ACHN (cell line): ENCODE results near the gene BBOF1.

Experiments used
- DNase-seq: peaks from one replicate; pipeline ENCODE4 v3.0.0-alpha.2; 2015
- in situ Hi-C: cut with HindIII; loops from 2 replicates; pipeline ENCODE4 v1.10.0; 2017; ENCODE audit warnings: low sequenced_read_pairs, low pct_ligation_motif_present, low pct_unique_long_range_greater_than_20kb

The BBOF1 gene

GRCh38 chr14:74083161-74083560 lies 64.0 kb downstream of the BBOF1 start:
- DNase-seq: no peak

DNA sequence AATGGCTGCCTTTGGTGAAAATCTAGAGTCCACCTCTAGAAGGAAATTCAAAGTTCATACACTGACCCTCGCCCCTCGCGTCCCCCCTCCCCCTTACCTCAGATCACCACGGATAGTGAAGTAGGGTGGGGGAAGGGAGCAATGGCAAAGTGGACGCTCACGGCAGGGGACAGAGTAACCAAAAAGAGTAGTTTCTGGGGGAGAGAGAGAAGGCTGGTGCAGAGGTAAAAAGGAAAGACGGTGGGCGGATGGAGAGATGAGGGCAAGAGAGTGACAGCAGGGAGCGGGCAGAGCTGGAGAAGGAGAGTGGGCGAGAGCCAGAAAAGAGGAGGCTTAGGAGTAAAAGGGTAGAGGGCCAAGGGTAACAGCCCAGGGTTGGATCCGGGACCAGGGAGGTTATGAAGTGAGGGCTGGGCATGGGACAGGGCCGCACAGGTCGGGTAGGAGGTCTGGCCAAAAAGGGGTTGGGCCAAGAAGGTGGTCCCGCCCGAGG lies 64.7 kb downstream of the BBOF1 start:
- DNase-seq: no peak
- in situ Hi-C loops: no loop called here

More at GRCh38 chr14:74083161-74083560, 64.0 kb downstream of the BBOF1 start:
- in situ Hi-C loops: no loop called here

GRCh38 chr14:74084277-74085046 lies 65.3 kb downstream of the BBOF1 start, which contains the start of the genes ALDH6A1 and LIN52:
Gene ALDH6A1, minus strand, starts transcription at chr14:74084453. Its CDS starts 59 bp downstream, at chr14:74084394.
Gene LIN52, plus strand, starts transcription at chr14:74084956. Its CDS starts 19 bp downstream, at chr14:74084975.
- peak; percentile 99 for DNase-seq
- in situ Hi-C loops: no loop called here

GRCh38 chr14:74085047-74085637 lies 66.0 kb downstream of the BBOF1 start:
- in situ Hi-C loops: no loop called here
- peak; percentile 51 for DNase-seq

GRCh38 chr14:74085828-74086227 lies 66.7 kb downstream of the BBOF1 start:
- no peak for DNase-seq
- in situ Hi-C loops: no loop called here

- no peak for DNase-seq
- in situ Hi-C loops: no loop called here
Measured at GRCh38 chr14:74089251-74090020, 70.3 kb downstream of the BBOF1 start.

- no peak for DNase-seq
- in situ Hi-C loops: loop anchor here (25.0 kb wide), 1 partner anchor 182 kb away; no protein-coding TSS in a partner anchor
Measured at GRCh38 chr14:74105381-74105780, 86.2 kb downstream of the BBOF1 start.

- no peak for DNase-seq
- in situ Hi-C loops: loop anchor here (25.0 kb wide), 1 partner anchor 178 kb away; no protein-coding TSS in a partner anchor
Measured at GRCh38 chr14:74109369-74109768, 90.2 kb downstream of the BBOF1 start.

DNA sequence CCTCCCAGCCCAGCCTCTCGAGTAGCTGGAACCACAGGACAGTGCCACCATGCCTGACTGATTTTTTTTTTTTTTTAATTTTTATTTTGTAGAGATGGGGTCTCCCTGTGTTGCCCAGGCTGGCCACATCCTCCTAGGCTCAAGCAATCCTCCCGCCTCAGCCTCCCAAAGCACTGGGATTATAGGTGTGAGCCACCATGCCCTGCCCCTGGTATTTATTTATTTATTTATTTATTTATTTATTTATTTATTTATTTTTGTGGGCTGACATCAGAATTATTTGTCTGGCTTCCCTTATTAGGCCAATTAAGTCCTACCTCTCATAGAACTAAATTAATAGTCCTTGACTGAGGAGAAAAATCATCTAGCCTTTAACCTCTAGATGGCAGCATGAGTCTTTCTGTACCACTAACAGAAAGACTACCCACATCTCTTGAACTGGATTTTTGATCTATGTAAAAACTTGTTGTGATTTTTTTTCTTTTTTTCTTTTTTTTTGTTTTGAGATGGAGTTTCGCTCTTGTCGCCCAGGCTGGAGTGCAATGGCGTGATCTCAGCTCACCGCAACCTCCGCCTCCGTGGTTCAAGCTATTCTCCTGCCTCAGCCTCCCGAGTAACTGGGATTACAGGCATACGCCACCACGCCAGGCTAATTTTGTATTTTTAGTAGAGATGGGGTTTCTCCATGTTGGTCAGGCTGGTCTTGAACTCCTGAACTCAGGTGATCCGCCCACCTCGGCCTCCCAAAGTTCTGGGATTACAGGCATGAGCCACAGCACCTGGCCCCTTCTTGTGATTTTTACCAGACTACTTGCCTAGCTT lies 92.5 kb downstream of the BBOF1 start:
- in situ Hi-C loops: loop anchor here (25.0 kb wide), 1 partner anchor 176 kb away; no protein-coding TSS in a partner anchor
- DNase-seq: peak; percentile 56
